Activated CD4-positive, alpha-beta T cell treated with anti-CD3 and anti-CD28 coated beads, Interleukin-2, amount 50 U/mL, for 4 hours (primary cell): ENCODE data around the gene ZNF267.
"Not testable (repeated sequence)": the region's sequence is repeated elsewhere in the genome, so short reads cannot be mapped to it uniquely, and the experiment has no call there.

ENCODE experiments used
- DNase-seq, 2 experiments: peaks; one replicate each; pipeline ENCODE4 v3.0.0-alpha.2; 2020

Gene ZNF267

DNA sequence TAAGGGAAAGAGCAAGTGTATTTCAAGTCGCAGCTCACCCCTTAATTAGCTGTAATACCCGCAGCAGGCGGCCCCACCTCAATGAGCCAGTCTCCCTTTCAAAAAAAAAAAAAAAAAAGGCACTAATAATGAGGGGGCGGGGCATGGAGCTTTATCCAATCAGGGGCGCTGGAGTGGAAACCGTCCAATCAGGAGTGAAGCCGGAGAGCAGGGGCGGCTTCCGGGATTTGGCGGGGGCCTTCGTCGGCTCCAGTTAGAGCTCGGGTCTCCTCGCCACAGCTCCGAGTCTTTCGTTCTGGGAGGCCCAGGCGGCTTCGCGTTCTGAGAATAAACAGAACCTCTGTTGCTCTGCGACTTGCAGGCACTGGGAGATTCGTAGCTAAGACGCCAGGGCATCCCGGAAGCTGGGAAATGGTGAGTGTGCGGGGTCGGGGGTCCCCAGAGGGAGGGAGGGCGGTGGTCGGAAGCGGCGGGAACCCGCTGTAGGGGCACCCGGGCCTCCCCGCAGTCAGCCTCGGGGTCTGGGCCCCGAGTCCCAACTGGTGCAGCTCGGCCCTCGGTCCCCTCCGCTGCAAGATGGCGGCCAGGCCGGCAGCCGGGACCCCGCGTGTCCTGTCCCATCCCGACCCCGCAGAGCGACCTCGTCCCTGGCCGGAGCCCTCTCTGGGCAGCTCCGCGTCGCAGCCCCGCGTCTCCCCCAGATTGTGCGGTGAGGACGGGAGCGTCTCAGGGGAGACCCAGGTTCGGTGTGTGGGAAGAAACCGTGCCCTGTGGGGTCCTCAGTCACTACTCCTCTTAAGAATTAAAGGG, at the start of gene ZNF267:
TSS of gene ZNF267 (plus strand) at position 252 of the 810 bp plus-strand sequence. CDS start at position 412, 160 bp downstream.
- peak; percentile 94 to 95 for DNase-seq

DNA sequence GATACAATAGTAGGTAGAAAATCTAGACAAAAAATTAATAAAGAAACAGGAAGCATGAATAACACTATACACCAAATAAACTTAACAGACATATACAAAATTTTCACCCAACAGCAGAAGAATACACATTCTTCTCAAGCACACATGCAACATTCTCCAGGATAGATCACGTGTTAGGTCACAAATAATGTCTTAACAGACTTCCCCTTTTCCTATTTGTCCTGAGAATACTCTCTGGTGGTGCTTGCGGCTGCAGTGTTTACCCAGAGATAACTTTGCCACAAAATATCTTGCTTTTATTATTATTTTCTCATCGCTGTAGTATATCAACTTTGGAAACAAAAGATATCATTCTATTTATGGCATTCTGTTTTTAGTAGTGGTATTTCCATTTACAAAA, 40.6 kb upstream of the ZNF267 start:
- DNase-seq, result no peak

DNA sequence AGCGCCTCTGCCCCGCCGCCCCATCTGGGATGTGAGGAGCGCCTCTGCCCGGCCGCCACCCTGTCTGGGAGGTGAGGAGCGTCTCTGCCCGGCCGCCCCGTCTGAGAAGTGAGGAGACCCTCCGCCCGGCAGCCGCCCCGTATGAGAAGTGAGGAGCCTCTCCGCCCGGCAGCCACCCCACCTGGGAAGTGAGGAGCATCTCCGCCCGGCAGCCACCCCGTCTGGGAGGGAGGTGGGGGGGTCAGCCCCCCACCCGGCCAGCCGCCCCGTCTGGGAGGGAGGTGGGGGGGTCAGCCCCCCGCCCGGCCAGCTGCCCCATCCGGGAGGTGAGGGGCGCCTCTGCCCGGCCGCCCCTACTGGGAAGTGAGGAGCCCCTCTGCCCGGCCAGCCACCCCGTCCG, 37.2 kb upstream of the ZNF267 start:
- DNase-seq, result not testable (repeated sequence)

DNA sequence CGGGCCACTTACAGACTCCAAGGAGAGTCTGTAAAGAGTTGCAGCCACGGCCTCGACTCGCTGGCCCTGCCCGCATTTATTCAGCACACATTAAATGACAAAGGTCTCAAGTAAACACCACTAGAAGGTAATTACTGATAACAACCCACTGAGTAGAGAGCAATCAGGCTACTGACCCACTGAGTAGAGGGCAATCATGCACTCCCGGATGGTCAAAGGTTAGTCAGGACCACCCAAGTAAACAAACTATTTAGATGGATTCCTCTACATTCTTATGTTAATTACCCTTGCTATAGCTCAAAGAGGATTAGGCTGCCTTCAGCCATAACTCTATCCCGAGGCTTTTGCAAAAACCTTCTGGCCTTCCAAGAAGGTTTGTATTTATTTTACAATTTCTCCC, 30.7 kb upstream of the ZNF267 start:
- DNase-seq, result no peak

DNA sequence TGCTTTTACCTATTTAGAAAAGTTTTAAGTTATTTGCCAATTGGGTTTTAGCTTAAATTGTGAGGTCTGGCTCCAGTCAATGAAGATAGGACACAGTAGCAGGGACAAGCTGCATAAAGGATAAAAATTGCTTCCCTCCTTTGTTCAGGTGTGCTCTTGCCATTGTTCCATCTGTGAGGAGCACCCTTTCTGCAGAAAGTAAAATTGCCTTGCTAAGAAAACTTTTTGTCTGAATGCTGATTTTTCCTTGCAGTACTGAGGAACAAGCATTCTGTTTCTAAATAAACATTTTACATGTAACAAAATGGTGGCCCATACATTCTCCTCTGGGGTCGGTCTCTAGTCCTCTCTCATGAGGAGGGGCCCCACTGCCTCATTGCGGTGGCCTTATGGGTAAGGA, 25.0 kb upstream of the ZNF267 start:
- not testable (repeated sequence) for DNase-seq

- no peak for DNase-seq
Observed at GRCh38 chr16:31853291-31853690, 20.3 kb upstream of the ZNF267 start.

DNA sequence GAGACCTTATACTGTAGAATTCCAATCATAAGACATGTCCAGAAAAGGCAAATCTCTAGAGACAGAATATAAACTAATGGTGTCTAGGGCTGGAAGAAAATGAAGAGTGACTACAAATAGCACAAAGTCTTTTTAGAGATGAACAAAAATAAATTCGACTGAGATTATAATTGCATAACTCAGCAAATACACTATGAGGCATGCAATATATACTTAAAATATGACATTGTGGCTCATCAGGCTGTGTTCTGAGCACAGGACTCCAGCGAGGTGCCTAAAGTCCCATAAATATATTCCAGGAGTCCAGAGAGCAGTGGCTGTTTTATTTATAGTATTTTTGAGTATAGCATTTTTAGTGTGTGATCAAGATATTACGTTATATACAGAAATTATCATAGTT, 13.1 kb upstream of the ZNF267 start:
- no peak for DNase-seq

GRCh38 chr16:31861455-31861854, 12.2 kb upstream of the ZNF267 start:
- no peak for DNase-seq

GRCh38 chr16:31862761-31863160, 10.8 kb upstream of the ZNF267 start:
- no peak for DNase-seq

DNA sequence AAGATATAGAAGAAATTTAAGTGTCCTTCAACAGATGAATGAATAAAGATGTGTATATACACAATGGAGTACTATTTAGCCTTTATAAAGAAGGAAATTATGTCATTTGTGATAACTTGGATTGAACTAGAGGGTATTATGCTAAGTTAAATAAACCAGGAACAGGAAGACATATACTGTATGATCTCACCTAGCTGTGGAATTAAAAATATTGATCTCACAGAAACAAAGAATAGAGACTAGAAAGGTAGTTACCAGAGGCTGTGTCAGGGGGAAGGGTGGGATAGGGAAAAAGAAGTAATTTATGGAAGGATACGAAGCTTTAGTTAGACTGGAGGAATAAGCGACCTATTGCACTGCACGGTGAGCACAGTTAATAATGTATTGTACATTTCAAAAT, 5.4 kb upstream of the ZNF267 start:
- no peak for DNase-seq

- DNase-seq, result peak; percentile 77 to 78
Observed at GRCh38 chr16:31868691-31869167, 4.9 kb upstream of the ZNF267 start.

DNA sequence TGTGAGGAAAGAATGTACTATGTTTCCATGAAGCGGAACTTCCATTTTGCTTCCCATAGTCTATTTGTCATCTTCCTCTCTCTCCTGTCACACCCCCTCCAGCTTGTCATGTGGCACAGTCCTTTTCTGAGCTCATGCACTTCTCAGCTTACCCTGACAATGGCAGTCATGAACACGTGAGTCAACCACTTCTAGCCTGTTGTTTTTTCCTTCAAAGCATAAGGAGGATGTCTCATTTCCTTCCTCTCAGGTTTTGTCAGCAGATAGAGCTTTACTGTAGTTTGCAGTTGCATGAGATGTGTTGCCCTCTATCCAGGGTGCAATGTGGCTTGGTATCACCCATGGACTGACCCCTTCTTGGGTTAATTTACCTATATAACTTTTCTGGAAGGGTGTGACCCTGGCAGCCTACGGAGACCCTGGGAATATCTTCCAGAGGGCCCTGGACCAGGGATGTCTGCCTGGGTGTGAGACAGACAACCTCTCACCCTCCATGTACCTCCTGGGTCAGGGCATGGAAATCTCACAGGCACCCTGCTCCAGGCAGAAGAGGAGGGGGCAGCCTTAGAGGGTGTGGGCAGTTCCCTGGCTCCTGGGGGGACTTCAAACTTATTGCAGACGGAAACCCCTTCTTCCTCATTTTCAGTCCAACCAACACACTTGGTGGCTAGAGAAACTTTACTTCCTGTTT, 4.0 kb upstream of the ZNF267 start:
- DNase-seq, result peak; percentile 67 to 74

DNA sequence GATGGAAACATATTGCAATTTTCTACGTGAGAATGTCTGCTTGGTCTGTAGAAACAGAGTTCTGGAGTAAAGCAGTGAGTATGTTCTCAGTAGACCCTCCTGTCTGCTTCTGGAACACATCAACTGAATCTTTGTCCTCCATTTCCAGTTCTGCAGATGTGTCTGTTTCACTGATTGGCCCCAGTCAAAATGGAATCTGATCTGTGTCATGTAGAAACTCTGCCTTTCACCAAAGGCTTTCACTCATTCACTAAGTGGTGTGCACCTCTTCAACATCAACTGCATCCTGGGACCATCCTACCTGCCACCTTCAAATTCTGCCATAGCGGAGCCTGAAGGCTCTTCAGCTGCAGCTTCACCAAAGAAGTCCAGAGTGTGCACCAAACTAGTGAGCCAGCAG, 2.8 kb upstream of the ZNF267 start:
- no peak for DNase-seq

DNA sequence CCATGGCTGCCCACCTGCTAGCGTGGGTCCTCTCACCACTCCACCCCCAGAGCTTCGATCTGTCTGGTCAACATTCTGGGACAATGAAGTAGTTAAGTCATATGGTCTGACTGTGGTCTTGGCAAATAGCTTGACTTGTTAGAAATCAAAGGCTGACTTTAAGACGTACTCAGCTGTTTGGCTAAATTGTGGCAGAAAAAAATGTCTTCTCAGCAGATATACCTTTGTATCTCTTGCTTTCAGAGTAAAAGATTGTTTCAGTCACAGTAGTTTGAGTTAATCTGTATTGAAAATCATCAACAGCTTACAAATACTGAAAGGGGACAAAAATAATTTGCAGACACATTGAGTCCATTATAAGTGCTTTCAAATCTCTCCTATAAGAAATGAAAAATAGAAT, 2.1 kb upstream of the ZNF267 start:
- no peak for DNase-seq

GRCh38 chr16:31872201-31872600, 1.4 kb upstream of the ZNF267 start:
- no peak for DNase-seq

DNA sequence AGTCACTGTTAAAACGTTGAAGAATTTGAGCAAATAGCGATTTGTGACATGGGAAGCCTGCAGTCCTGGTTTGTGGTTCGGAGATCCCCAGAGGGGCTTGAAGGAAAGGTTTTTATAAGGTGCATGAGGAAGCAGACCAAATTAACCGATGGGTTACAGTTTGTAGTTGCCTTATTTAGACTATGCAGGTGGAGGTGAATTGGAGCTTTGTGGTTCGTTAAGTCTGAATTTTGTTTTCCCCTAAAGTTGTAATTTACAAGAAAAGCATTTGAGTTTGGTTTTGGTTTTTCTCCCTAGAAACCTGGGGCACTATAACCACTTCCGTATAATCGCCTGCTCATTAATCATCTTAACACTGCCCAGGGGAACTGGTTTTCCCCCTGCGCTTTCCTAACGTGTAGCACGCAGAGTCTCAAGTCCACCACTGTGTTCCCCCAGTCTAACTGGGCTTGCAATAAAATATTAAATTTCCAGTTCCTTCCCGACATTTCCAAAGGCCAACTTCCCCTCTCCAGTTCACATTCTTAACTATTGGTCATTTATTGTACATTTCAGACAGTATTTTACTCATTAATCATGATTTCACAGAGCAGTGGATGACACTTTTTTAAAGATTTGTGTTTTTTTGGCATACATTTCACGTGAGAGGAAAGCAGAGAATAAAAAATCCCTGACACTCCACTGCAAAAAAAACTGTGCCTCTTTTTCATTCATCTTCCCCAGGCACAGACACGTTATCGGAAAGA, 932 bp downstream of the ZNF267 start:
- DNase-seq, result peak; percentile 39 to 45

- no peak for DNase-seq
Observed at GRCh38 chr16:31875112-31875803, 1.7 kb downstream of the ZNF267 start.

GRCh38 chr16:31875928-31876547, 2.4 kb downstream of the ZNF267 start:
- no peak for DNase-seq

- DNase-seq, result peak; percentile 33 to 37
Observed at GRCh38 chr16:31876951-31877828, 3.6 kb downstream of the ZNF267 start.

DNA sequence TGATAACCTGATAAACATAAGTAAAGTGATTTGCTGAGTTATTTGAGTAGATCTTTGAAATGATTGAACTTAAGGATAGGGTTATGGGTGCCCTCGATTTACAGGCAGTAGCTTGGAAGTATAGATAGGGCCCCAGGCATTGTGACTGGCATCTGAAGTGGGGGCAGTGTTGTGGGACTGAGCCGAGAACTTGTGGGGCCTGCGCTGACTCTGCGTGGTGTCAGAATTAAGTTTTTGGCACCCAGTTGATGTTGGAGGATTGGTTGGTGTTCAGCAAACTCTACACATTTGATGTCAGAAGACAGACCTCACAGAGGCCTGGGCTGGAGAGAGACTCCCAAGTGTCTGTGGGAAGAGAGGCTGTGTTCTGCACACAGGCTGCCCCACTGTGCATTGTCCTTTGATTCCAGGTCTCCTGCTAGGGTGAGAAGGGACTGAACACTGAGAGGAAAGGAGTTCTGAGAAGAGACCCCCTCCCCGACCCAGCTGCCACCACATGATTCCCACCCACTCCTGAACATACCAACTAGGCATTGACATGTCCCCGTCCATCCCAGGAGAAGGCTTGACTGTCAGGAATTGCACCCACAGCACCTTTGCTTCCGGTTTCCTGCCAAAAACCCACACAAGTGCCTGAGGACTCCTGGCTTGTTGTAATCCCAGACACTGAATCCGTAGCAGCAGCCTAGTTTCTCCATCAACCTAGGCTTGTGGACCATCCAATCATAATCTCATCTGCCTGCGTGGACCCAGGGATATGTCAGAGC, 4.5 kb downstream of the ZNF267 start:
- DNase-seq, result no peak

- no peak for DNase-seq
Observed at GRCh38 chr16:31879937-31880321, 6.3 kb downstream of the ZNF267 start.
